AG10803 (cell line): ENCODE measurements around the gene MYBPC1.
"Not testable (repeated sequence)": the region's sequence is repeated elsewhere in the genome, so short reads cannot be mapped to it uniquely, and the experiment has no call there.

Source experiments
- DNase-seq: peaks from one replicate; pipeline ENCODE4 v3.0.0; 2010; ENCODE audit warnings: low read depth
- H3K4me3 ChIP-seq: 2 replicates; pipeline ENCODE4 v1.5.1; 2011; ENCODE audit warnings: mild to moderate bottlenecking, low read length, control low read depth
- CTCF ChIP-seq: conservative IDR thresholded peaks from 2 replicates; pipeline ENCODE4 v1.5.1; 2011; ENCODE audit warnings: mild to moderate bottlenecking, low read length, control low read depth, inconsistent platforms

MYBPC1 gene

GRCh38 chr12:101727098-101727497 is 132.3 kb downstream of the MYBPC1 start:
- DNase-seq, result no peak
- no peak for TF ChIP-seq CTCF

GRCh38 chr12:101729842-101730241 is 135.1 kb downstream of the MYBPC1 start:
- no peak for TF ChIP-seq CTCF
- no peak overlapping the region for H3K4me3 ChIP-seq
- no peak for DNase-seq

More at GRCh38 chr12:101727098-101727497, 132.3 kb downstream of the MYBPC1 start:
- no peak overlapping the region for H3K4me3 ChIP-seq

- no peak for DNase-seq
- TF ChIP-seq CTCF, result no peak
- no peak overlapping the region for H3K4me3 ChIP-seq
These were observed 137.5 kb downstream of the MYBPC1 start for GRCh38 chr12:101732318-101732717.

GRCh38 chr12:101733166-101733565 is 138.4 kb downstream of the MYBPC1 start:
- no peak overlapping the region for H3K4me3 ChIP-seq
- DNase-seq, result no peak
- TF ChIP-seq CTCF, result no peak

- not testable (repeated sequence) for DNase-seq, H3K4me3 ChIP-seq
These were observed 139.7 kb downstream of the MYBPC1 start for GRCh38 chr12:101734482-101734881.
